ENCODE measurements around the gene COL6A6.

Gene COL6A6

GRCh38 chr3:130548356-130548755 lies 31.4 kb downstream of the COL6A6 start:
- no peak for DNase-seq (ENCODE audit: insufficient read length, low spot score)
- no peak for FAIRE-seq
- TF ChIP-seq CTCF (IDR thresholded peaks at IDR 0.05; ENCODE audit: insufficient read depth, missing control alignments) = no peak

- no peak for FAIRE-seq
These were observed 40.5 kb downstream of the COL6A6 start for GRCh38 chr3:130557336-130558035.

DNA sequence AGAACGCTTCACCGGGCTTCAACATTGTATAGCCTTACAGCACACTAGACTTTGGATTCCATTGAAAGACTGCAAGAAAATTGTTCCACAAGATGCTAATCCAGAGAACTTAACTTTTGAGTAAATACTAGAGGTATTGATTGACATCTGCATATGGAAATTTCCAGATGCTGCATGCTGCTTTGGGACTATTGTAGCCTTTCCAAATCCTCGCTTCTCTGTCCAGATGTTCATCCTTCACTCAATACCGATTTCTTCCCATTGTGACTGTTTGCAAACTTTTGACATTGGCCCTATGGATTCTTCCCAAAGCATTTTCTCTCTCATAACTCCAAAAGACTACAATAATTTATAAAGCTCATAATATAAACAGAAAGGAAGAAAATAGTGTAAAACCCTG lies 41.4 kb downstream of the COL6A6 start:
- no peak for TF ChIP-seq CTCF (IDR thresholded peaks at IDR 0.05; ENCODE audit: insufficient read depth, missing control alignments)
- FAIRE-seq (no peak), DNase-seq (ENCODE audit: insufficient read length, low spot score) (no peak)

More at GRCh38 chr3:130557336-130558035, 40.5 kb downstream of the COL6A6 start:
- DNase-seq (ENCODE audit: insufficient read length, low spot score) = no peak
- TF ChIP-seq CTCF (IDR thresholded peaks at IDR 0.05; ENCODE audit: insufficient read depth, missing control alignments) = no peak

DNA sequence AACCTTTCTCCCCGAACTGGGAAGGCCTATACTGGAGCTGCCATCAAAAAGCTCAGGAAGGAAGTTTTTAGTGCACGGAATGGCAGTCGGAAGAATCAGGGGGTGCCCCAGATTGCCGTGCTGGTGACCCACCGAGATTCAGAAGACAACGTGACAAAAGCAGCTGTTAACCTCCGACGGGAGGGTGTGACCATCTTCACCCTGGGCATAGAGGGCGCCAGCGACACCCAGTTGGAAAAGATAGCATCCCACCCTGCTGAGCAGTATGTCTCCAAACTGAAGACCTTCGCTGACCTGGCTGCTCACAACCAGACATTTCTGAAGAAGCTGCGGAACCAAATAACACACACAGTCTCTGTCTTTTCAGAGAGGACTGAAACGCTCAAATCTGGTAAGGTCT lies 48.2 kb downstream of the COL6A6 start:
- FAIRE-seq (no peak), DNase-seq (ENCODE audit: insufficient read length, low spot score) (no peak)
- TF ChIP-seq CTCF (IDR thresholded peaks at IDR 0.05; ENCODE audit: insufficient read depth, missing control alignments) = no peak
